PC-9 (cell line): ENCODE measurements around the gene USP22. TPM values are rescaled to one million over a fixed set of nuclear protein-coding genes. Genes with fewer than 3 reads are reported as not detected.

Source experiments
- BruUV-seq: library from RNA; stranded (reverse); fragments of 400-500 nt; replicated peaks from 2 replicates; lab custom pipeline; 2021; lab: Mats Ljungman, UMichigan
- CTCF ChIA-PET: fragments of 300-600 bp; sonication (Branson Sonifier 250); formaldehyde crosslinking; loops from one replicate; lab custom pipeline; 2022; ENCODE audit warnings: antibody characterized with exemption; lab: Charles Lee
- POLR2A ChIA-PET: fragments of 300-600 bp; sonication (Branson Sonifier 250); formaldehyde crosslinking; loops from one replicate; lab custom pipeline; 2022; ENCODE audit warnings: antibody characterized with exemption; ENCODE audit not compliant: unreplicated experiment; lab: Charles Lee
- DNase-seq, 2 experiments: peaks; one replicate each; pipeline versions ENCODE4 v3.0.0 to v3.0.0-alpha.2; 2015 to 2022; ENCODE audit warnings: mixed read lengths in 1 of 2
- H2AFZ ChIP-seq: fragments of 200-600 bp; sonication (generic); 2 replicates; pipeline ENCODE4 v1.8.1; 2017; ENCODE audit warnings: antibody characterized with exemption
- H3F3A ChIP-seq: fragments of 200-600 bp; sonication (generic); 2 replicates; pipeline ENCODE4 v1.8.1; 2017; ENCODE audit warnings: antibody characterized with exemption, mild to moderate bottlenecking, low read depth; ENCODE audit not compliant: insufficient read depth
- H3K27ac ChIP-seq: fragments of 200-600 bp; sonication (generic); 2 replicates; pipeline ENCODE4 v1.6.1; 2016; ENCODE audit warnings: mixed run types
- H3K27me3 ChIP-seq: fragments of 200-600 bp; sonication (generic); 2 replicates; pipeline ENCODE4 v1.6.1; 2016; ENCODE audit warnings: low read depth, mixed run types; ENCODE audit not compliant: insufficient read depth
- H3K36me3 ChIP-seq: fragments of 200-600 bp; sonication (generic); 2 replicates; pipeline ENCODE4 v1.6.1; 2016; ENCODE audit warnings: low read depth, mixed run types
- H3K4me1 ChIP-seq: fragments of 200-600 bp; sonication (generic); replicated peaks from 2 replicates; pipeline ENCODE4 v1.6.1; 2016; ENCODE audit warnings: mixed run types; ENCODE audit not compliant: insufficient read depth
- H3K4me2 ChIP-seq: fragments of 200-600 bp; sonication (generic); 2 replicates; pipeline ENCODE4 v1.6.1; 2017; ENCODE audit warnings: mixed run types
- H3K4me3 ChIP-seq: fragments of 200-600 bp; sonication (generic); 2 replicates; pipeline ENCODE4 v1.6.1; 2016; ENCODE audit warnings: mixed run types
- H3K79me2 ChIP-seq: fragments of 200-600 bp; sonication (generic); 2 replicates; pipeline ENCODE4 v1.6.1; 2017; ENCODE audit warnings: low read depth, mixed run types
- H3K9me2 ChIP-seq: fragments of 200-600 bp; sonication (generic); 2 replicates; pipeline ENCODE4 v1.8.1; 2017; ENCODE audit warnings: mild to moderate bottlenecking; ENCODE audit not compliant: insufficient read depth
- H3K9me3 ChIP-seq: fragments of 200-600 bp; sonication (generic); 2 replicates; pipeline ENCODE4 v1.8.1; 2016; ENCODE audit warnings: low read depth; ENCODE audit not compliant: insufficient read depth
- H4K20me1 ChIP-seq: fragments of 200-600 bp; sonication (generic); 2 replicates; pipeline ENCODE4 v1.8.1; 2017; ENCODE audit not compliant: insufficient read depth
- CTCF ChIP-seq: fragments of 200-600 bp; sonication (generic); conservative IDR thresholded peaks from 2 replicates; pipeline ENCODE4 v1.6.1; 2017; ENCODE audit warnings: mixed run types, antibody characterized with exemption, mild to moderate bottlenecking, moderate library complexity
- EZH2 ChIP-seq: fragments of 200-600 bp; sonication (generic); IDR thresholded peaks from 2 replicates; pipeline ENCODE4 v1.8.0; 2017; ENCODE audit warnings: antibody characterized with exemption, low read depth
- intact Hi-C: fragments of 100-400 bp; cut with micrococcal nuclease; formaldehyde crosslinking; loops from one replicate; pipeline ENCODE4 v1.10.0; 2022; ENCODE audit not compliant: unreplicated experiment
- total RNA-seq: library from RNA; stranded (reverse); gene quantifications from 2 replicates; pipeline ENCODE4 v1.2.3, GENCODE V29; 2021

USP22 gene
- total RNA-seq, 1 experiment from 2014 or later: 296 TPM

GRCh38 chr17:20997711-20998570 is 44.9 kb downstream of the USP22 start:
- Histone ChIP-seq H3K9me3 (no peaks in the 10 kb centered on the region), H4K20me1 (peaks cover 38% of the 10 kb centered on the region), H3F3A (peaks cover 24% of the 10 kb centered on the region; the same call in 1 of the 2 replicates), H3K9me2 (no peaks in the 10 kb centered on the region), H3K4me1 (no peaks in the 10 kb centered on the region), H3K27me3 (no peaks in the 10 kb centered on the region), H3K79me2 (no peaks in the 10 kb centered on the region), H3K4me2 (no peak overlapping the region), H3K27ac (no peak overlapping the region), H2AFZ (no peak overlapping the region), H3K36me3 (peaks cover 7% of the 10 kb centered on the region; the same call in 1 of the 2 replicates), H3K4me3 (no peak overlapping the region)
- CTCF ChIA-PET: no interaction called here
- intact Hi-C loops: no loop called here
- POLR2A ChIA-PET: no interaction called here
- no TSS peak for BruUV-seq
- DNase-seq: no peak
- TF ChIP-seq EZH2: no peak
- TF ChIP-seq CTCF: no peak

- no peaks in the 10 kb centered on the region for H3K9me3 ChIP-seq
- H3K79me2 ChIP-seq: no peaks in the 10 kb centered on the region
- no peaks in the 10 kb centered on the region for H3K9me2 ChIP-seq
- no peaks in the 10 kb centered on the region for H3K4me1 ChIP-seq
- H3K4me2 ChIP-seq: no peak overlapping the region
- H3K27me3 ChIP-seq: no peaks in the 10 kb centered on the region
- no TSS peak for BruUV-seq
- intact Hi-C loops: no loop called here
- no peak overlapping the region for H2AFZ ChIP-seq
- no peak overlapping the region for H3K27ac ChIP-seq
- no peak overlapping the region for H3K4me3 ChIP-seq
- POLR2A ChIA-PET: no interaction called here
- TF ChIP-seq EZH2 (no peak), CTCF (no peak)
- H4K20me1 ChIP-seq: peaks cover 37% of the 10 kb centered on the region
- DNase-seq: no peak
- peaks cover 18% of the 10 kb centered on the region; the same call in 1 of the 2 replicates for H3F3A ChIP-seq
- CTCF ChIA-PET: no interaction called here
- H3K36me3 ChIP-seq: no peaks in the 10 kb centered on the region
Observed at GRCh38 chr17:20996724-20997615, 45.8 kb downstream of the USP22 start.

GRCh38 chr17:20995873-20996723 is 46.7 kb downstream of the USP22 start:
- H3K36me3 ChIP-seq: no peaks in the 10 kb centered on the region
- ChIA-PET CTCF (no interaction called here), POLR2A (no interaction called here)
- intact Hi-C loops: no loop called here
- H3K4me2 ChIP-seq: no peak overlapping the region
- no peaks in the 10 kb centered on the region for H3K9me2 ChIP-seq
- no peak overlapping the region for H3K27ac ChIP-seq
- DNase-seq: no peak
- H4K20me1 ChIP-seq: peaks cover 28% of the 10 kb centered on the region
- H2AFZ ChIP-seq: no peak overlapping the region
- no peaks in the 10 kb centered on the region for H3K9me3 ChIP-seq
- H3K4me1 ChIP-seq: no peaks in the 10 kb centered on the region
- no peaks in the 10 kb centered on the region for H3K79me2 ChIP-seq
- no peak for TF ChIP-seq CTCF
- no peak for TF ChIP-seq EZH2
- H3K27me3 ChIP-seq: no peaks in the 10 kb centered on the region
- BruUV-seq: no TSS peak
- peaks cover 18% of the 10 kb centered on the region; the same call in 1 of the 2 replicates for H3F3A ChIP-seq
- no peak overlapping the region for H3K4me3 ChIP-seq
